Body of pancreas (tissue), 4 donors: ENCODE measurements around the gene ATP8A2.

Experiments used
- POLR2A ChIP-seq, 3 donors: fragments of 450-650 bp; IDR thresholded peaks; one replicate each; pipeline ENCODE4 v1.6.1; 2016; ENCODE audit warnings: antibody characterized with exemption in 3 of 3, mild to moderate bottlenecking in 2 of 3
- TF ChIP-seq, protein P1 (sequence below), 7 experiments: fragments of 450-650 bp in 4 of 7; fragments of 200-600 bp in 3 of 7; sonication (generic) in 3 of 7; IDR thresholded peaks; one replicate each; pipeline ENCODE4 v1.5.1; 2016 to 2019; ENCODE audit warnings: antibody characterized with exemption in 7 of 7

GRCh38 chr13:25775275-25775674 lies 403.5 kb downstream of the ATP8A2 start:
- TF ChIP-seq, protein P1, sequence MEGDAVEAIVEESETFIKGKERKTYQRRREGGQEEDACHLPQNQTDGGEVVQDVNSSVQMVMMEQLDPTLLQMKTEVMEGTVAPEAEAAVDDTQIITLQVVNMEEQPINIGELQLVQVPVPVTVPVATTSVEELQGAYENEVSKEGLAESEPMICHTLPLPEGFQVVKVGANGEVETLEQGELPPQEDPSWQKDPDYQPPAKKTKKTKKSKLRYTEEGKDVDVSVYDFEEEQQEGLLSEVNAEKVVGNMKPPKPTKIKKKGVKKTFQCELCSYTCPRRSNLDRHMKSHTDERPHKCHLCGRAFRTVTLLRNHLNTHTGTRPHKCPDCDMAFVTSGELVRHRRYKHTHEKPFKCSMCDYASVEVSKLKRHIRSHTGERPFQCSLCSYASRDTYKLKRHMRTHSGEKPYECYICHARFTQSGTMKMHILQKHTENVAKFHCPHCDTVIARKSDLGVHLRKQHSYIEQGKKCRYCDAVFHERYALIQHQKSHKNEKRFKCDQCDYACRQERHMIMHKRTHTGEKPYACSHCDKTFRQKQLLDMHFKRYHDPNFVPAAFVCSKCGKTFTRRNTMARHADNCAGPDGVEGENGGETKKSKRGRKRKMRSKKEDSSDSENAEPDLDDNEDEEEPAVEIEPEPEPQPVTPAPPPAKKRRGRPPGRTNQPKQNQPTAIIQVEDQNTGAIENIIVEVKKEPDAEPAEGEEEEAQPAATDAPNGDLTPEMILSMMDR (IDR thresholded peaks at IDR 0.05): no peak
- TF ChIP-seq POLR2A (IDR thresholded peaks at IDR 0.05): no peak
